ENCODE data around the gene ZNF438. TPM values are rescaled to one million over a fixed set of nuclear protein-coding genes. Genes with fewer than 3 reads are reported as not detected.
"Not testable (repeated sequence)": the region's sequence is repeated elsewhere in the genome, so short reads cannot be mapped to it uniquely, and the experiment has no call there.

The ZNF438 gene
- total RNA-seq, 1 donor from 2014 or later, result 3.2 TPM

DNA sequence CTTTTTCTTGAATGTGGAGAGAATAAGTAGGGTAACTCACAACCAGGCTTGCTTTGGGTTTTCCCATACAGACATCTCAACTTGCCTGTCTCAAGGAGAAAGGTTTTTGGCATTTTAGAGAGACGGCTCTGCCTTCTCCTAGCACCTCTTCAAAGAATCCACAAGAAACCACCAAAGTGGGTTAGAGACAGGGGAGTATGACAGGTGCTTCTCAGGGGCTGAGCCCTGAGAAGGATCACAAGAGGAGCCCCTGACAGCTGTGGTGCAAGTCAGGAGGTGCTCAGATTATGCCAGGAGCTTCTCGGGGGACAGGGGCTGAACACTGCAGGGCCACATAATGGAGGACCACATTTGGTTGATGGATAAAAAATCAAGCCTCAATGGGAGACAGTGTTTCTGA is 231.3 kb downstream of the ZNF438 start:
- Mint-ChIP-seq H3K27me3 (no peaks in the 10 kb centered on the region), H3K36me3 (ENCODE audit: low read depth) (no peaks in the 10 kb centered on the region), H3K9me3 (peaks cover 3% of the 10 kb centered on the region), H3K27ac (no peak overlapping the region), H3K4me3 (no peak overlapping the region), H3K4me1 (peaks cover 10% of the 10 kb centered on the region)
- intact Hi-C loops (cut with micrococcal nuclease), result no loop called here
- no peak for DNase-seq

DNA sequence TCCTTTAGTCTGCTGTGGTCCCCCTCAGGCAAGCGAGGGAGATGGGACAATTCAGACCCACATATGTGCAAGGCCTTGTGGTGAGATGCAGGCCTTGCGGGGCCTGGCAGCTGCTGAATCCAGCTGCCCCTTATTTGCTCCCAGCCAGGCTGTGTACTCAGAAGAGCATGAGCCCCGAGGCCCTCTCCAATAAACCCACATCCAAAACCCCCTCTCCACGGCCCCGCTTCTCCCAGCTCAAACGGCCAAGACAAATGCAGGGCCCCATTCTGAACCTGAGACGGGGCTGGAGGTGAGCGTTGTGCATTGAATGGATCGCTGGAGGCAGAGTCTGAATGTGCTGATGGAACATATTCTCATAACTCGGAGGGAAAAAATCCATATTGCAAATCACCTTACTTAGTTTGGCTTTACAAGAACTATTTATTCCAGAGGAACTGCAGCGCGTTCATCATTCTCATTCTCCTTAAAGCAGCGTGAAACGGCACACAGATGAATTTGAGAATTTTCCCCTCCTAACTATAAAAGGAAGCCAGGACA is 232.9 kb downstream of the ZNF438 start:
- peaks cover 3% of the 10 kb centered on the region for H3K9me3 Mint-ChIP-seq
- no peaks in the 10 kb centered on the region for H3K36me3 Mint-ChIP-seq (ENCODE audit: low read depth)
- H3K27me3 Mint-ChIP-seq, result no peaks in the 10 kb centered on the region
- peaks cover 2% of the 10 kb centered on the region for H3K4me1 Mint-ChIP-seq
- no peak overlapping the region for H3K4me3 Mint-ChIP-seq
- H3K27ac Mint-ChIP-seq, result no peak overlapping the region
- DNase-seq, result no peak
- intact Hi-C loops (cut with micrococcal nuclease), result no loop called here

GRCh38 chr10:30795024-30795423 is 236.6 kb downstream of the ZNF438 start:
- H3K9me3 Mint-ChIP-seq; H3K4me3 Mint-ChIP-seq; H3K36me3 Mint-ChIP-seq (ENCODE audit: low read depth); intact Hi-C loops (cut with micrococcal nuclease); DNase-seq; H3K27me3 Mint-ChIP-seq; H3K27ac Mint-ChIP-seq: not testable (repeated sequence)
- H3K4me1 Mint-ChIP-seq, result peaks cover 22% of the 10 kb centered on the region
